Frontal cortex (tissue), 4 donors: ENCODE results near the gene CDC42BPB. TPM values are rescaled to one million over a fixed set of nuclear protein-coding genes. Genes with fewer than 3 reads are reported as not detected.

Source experiments
- DNase-seq, 2 donors: peaks; one replicate each; pipeline ENCODE4 v3.0.0; 2012; ENCODE audit warnings: low spot score in 2 of 2
- FAIRE-seq: peaks from 2 replicates; lab custom pipeline; 2012; peaks lifted over from hg19 to GRCh38; lab: Jason Lieb, UNC
- total RNA-seq: library from RNA; depleted of rRNA; stranded (reverse); fragments of >200 nt; gene quantifications from one replicate; pipeline ENCODE4 v1.2.3, GENCODE V29; 2014
- donor health status: control.
- donor health status: control.
- donor health status: control.

The CDC42BPB gene
- total RNA-seq: 64.0 TPM

DNA sequence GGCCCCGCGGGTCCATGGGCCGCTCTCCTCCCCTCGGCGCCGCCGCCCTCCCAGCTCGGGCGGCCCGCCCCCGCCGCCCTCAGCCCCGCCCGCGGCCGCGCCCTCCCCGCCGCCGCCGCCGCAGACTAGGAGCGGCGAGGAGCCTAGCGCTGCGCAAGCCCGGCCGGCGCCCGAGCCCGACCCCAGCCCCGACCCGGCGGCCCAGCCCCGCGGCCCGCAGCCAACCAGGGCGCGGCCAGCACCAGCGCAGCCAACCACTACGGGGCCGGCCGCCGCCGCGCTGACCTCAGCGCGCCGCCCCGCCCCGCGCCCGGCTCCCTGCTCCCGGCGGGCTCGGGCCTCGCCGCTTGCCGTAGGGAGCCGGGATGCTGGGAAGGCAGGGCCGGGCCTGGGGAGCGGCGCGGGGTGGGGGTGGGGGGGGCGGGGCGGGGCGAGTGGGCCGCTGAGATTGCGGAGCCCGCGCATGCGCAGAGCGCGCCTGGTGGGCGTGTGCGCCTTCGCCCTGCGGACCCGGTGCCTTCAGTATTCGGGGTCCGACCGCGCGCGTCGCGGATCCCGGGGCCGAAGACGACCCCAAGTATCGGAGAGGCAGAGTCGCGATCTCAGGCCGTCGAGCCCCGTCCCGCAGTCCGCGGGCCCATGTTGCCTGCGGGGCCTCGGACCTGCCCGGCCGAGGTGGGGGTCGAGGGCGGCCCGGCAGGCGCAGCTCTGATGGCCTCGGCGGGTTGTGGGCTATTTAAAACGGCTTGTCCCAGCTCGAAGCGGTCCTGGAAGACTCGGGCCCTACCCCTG, at the start of gene CDC42BPB:
CDC42BPB (minus strand) TSS at position 178 of the 792 bp plus-strand sequence. CDS start 376 bp downstream, outside the sequence.
- peak; percentile 93 to 97 for DNase-seq
- FAIRE-seq: no peak

DNA sequence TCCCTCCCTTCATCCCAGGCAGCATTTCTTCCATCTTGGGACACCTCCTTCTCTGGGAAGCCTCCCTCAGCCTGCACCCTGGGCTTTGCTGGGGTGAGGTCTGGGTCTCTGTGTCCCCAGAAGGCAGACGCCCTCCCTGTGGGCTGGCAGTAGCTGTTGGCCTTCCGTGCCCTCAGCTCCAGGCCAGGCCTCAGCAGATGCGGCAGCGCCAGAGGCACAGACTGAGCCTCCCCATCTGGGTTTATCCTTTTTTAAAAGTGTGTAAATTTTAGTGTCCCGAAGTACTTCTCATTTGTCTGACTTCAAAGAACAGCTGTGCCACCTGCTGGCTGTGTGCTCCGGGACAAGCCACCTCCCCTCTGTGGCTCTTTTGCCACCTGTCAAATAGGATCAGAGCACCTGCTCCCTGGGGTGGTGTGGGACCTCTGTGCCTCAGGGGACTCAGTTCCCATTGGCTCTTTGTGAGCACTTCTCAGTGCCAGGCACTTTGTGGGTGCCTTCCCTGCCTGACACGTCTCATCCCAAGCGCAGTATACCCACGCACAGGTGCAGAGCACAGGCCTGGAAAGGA, 48.3 kb upstream of the CDC42BPB start:
- DNase-seq: no peak
- no peak for FAIRE-seq

- no peak for FAIRE-seq
- peak; percentile 88 to 90 for DNase-seq
Observed at GRCh38 chr14:103104654-103105452, 47.5 kb upstream of the CDC42BPB start.

DNA sequence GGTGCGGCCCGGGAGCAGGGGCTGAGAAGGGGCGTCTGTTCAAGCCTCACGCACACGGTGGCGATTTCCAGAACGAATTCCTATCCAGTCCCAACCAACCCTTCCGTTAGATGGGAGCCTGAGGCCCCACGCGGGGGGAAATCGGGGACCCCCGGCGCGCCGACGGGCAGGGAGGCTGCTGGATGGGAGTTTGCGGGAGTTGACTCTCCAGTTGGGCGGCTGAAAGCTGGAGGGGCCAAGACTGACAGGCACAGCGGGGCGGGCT, 47.0 kb upstream of the CDC42BPB start:
- FAIRE-seq: no peak
- no peak for DNase-seq

DNA sequence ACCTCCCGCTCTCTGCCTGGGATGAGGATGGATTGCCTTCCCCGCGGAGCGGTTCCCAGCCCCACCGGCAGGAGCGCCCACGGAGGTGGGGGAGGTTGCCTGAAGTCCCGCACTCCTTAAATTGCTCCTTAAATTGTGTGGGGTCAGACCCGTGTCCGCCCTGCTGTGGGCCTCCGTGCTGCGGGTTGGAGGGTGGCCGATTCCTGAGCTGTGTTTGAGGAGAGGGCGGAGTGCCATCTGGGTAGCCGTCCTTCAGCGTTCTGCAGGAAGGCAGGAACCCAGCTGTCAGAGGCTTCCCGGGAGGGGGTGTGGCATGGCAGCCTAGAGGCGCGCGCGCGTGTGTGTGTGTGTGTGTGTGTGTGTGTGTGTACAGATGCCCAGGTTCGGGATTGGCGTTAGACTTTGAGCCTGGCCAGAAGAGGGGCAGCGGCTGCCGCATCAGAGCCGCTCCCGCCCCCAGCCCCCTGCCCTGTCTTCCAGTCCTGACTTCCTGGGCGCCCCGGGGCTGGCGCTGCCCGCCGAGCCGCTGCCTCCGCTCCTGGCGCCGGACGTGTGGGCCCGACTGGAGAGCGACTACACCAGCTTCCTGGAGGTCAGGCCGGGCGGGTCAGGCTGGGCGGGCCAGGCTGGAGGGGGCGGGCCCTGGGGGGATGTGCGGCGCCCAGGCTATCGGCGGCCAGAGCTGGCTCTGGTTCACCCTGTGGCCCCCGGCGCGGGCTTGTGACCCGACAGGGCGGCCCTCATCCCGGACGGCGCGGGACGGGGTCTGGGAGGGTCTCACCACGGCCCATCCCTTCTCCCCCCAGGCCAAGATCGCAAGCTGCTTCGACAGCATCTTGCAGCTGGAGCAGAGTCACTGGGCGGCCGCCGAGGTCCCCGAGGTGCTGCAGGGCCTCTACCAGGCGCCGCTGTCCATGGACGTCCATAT, 46.4 kb upstream of the CDC42BPB start:
- no peak for FAIRE-seq
- DNase-seq: no peak

- FAIRE-seq: no peak
- DNase-seq: no peak
Observed at GRCh38 chr14:103102689-103103260, 45.4 kb upstream of the CDC42BPB start.

DNA sequence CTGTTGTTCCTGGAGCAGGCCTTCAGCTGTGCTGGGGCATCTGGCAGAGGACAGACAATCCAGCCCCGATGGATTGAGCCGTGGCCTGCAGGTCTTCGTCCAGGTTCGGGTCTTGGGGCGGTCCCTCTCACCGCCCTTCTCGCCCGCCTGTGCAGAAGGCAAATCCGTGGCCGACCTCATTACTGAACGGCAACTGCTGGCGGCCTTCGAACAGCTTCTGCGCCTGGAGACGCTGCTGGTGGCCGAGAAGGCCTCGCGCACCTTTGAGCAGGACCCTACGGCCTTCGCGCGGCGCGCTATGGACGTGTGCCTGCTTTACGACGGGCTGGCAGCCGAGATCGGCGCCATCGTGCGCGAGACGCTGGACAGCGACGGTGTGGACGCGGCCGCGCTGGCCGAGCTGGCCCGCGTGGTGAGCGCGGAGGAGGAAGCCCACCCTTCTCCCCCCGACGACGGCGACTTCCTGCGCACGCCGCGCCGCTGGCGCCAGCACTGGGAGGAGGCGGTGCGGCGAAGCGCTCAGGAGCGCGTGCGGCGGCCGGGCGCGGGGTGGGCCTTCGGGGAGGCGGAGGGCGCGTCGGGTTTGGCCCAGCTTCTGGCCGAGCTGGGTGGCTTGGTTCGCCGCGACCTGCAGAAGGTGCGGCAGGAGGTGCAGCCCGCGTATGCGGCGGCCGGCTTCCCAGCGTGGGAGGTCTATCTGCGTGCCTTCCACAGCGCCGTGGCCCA, 44.8 kb upstream of the CDC42BPB start:
- no peak for DNase-seq
- no peak for FAIRE-seq

DNA sequence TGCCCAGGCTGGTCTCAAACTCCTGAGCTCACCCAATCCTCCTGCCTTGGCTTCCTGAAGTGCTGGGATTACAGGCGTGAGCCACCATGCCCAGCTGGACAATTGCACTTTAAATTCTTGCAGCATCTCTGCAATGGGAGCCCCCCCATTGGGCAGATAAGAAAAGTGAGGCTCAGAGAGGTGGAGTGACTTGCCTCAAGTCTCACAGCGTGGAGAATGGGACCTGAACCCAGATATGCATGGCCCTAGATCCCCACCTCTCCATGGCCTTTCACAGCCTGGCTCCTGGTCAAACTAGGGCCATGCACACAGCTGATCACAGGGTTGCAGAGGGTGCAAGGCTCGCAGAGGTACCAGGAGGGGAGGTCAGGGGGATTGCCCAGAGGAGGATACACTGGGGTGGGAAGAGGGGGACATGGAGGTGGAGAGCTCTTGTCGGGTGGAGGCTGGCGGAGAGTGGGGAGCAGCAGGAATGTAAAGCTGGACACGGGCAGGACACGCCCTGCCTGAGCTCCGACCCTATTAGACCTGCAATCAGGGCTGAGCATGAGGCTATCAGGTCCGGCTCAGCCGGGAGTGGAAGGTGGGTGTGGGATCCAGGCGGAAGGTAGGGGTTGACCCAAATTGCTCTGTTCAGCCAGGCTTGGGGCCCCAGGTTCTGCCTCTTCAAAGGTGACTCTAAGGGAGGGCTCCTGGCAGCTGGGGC, 44.1 kb upstream of the CDC42BPB start:
- no peak for FAIRE-seq
- DNase-seq: no peak

DNA sequence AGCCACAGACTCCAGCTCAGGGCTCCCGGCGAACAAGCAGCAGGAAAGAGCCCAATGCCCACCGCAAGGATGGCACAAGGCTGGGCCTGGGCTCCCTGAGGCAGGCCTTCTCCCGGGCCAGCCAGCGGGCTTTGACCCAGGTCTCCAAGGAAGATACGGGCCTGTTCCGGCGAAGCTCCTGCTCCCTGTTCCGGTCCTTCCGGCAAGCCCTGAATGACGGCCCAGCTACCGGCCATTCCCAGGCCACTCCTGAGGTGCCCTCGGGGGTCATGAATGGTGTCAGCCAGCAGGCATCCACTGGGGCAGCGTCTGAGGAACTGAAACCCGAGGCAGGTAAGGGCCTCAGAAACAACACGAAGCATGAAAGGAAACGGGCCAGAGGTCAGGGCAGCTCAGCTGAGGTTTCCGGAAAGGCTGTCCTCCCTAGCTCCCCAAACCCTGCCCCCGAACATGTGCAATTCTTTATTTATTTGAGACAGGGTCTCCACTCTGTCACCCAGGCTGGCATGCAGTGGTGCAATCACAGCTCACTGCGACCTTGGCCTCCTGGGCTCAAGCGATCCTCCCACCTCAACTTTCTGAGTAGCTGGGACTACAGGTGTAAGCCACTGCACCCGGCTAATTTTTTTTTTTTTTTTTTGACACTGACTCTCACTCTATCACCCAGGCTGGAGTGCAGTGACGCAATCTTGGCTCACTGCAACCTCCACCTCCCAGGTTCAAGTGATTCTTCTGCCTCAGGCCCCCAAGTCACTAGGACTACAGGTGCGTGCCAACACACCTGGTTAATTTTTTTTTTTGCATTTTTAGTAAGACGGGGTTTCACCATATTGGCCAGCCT, 43.2 kb upstream of the CDC42BPB start:
- FAIRE-seq (no peak), DNase-seq (no peak)

- DNase-seq (no peak), FAIRE-seq (no peak)
Observed at GRCh38 chr14:103099733-103100280, 42.5 kb upstream of the CDC42BPB start.

GRCh38 chr14:103099081-103099732, 41.9 kb upstream of the CDC42BPB start:
- FAIRE-seq (no peak), DNase-seq (no peak)

- DNase-seq (no peak), FAIRE-seq (no peak)
Observed at GRCh38 chr14:103097994-103098957, 40.9 kb upstream of the CDC42BPB start.

DNA sequence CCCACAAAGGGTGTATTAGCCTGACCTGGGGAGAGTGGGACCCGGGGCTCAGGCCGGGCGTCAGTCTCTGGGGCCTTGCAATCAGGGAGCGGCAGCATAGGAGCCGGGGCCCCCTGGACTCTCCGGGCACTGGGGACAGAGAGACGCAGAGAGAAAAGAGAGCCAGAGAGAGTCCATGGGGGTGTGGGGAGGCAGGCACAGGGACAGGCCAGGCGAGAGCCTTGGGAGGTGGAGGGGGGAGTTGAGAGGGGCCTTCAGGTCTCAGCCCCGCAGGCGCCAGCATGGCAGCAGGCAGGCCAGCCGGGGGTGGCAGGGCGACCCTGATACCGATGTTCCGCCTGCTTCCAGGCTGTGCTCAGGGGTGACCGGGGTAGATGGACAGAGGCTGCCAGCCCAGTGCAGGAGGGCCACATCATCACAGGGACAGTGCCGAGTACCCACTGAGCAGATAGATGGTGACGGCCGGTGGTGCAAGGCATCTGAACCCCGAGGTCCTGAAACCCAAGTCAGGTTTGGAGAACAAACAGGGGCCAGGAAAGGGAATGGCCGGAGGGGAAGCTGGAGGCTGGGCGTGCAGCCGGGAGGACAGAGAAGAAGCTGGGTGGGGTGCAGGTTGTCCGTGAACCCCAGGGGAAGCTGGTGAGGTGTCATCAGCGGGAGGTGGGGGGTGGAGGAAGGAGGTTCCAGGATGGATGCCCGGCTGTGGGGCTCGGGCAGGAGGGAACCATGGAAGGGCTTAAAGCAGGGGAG, 40.1 kb upstream of the CDC42BPB start:
- DNase-seq: no peak
- no peak for FAIRE-seq

- DNase-seq: no peak
- no peak for FAIRE-seq
Observed at GRCh38 chr14:103096387-103096786, 39.0 kb upstream of the CDC42BPB start.

GRCh38 chr14:103095210-103095778, 37.9 kb upstream of the CDC42BPB start:
- DNase-seq: no peak
- no peak for FAIRE-seq
